ENCODE data around the gene KDM4B. TPM values are rescaled to one million over a fixed set of nuclear protein-coding genes. Genes with fewer than 3 reads are reported as not detected.
A peak's percentile ranks its signal among the peaks of the same experiment; 100 is the strongest.

Gene KDM4B
- polyA plus RNA-seq, 1 of the 3 experiments (the other 2 are of a cell fraction) = 12.2 TPM

- ChIA-PET CTCF (interaction anchor here (0.7 to 2.0 kb wide), 6 partner anchors 8 to 30 kb away, joined by 3 to 9 read pairs (median 3); no protein-coding TSS in a partner anchor), POLR2A (no interaction called here)
- no peaks in the 10 kb centered on the region for H3F3A ChIP-seq (replicated peaks; ENCODE audit: insufficient read depth)
- H2AFZ ChIP-seq (ENCODE audit: low read depth) = no peak overlapping the region
- H3K4me3 ChIP-seq (ENCODE audit: low read depth in 2 of 2, low read length in 1 of 2) = no peak overlapping the region
- no peak for DNase-seq
- 94% methylated on average over 18 of the region's 39 CpGs for WGBS (ENCODE audit: low lambda C conversion rate)
- H3K4me1 ChIP-seq (ENCODE audit: control insufficient read depth in 1 of 2, insufficient read depth in 2 of 2, low read depth in 1 of 2, low read length in 1 of 2) = peaks cover 0 to 8% of the 10 kb centered on the region in 2 experiments; a peak in 1 of 4 replicates
- no peak for TF ChIP-seq FOSL2 (IDR thresholded peaks at IDR 0.05; ENCODE audit: borderline replicate concordance, low read depth)
- peak; percentile 37; the same call in 1 of the 2 replicates for TF ChIP-seq GATA2 (CRISPR knock-in tag; IDR thresholded peaks at IDR 0.05)
- TF ChIP-seq REST (IDR thresholded peaks at IDR 0.05; ENCODE audit: low read depth, low read length) = no peak
- peak; percentile 64; the same call in 1 of the 2 replicates for TF ChIP-seq RCOR1 (IDR thresholded peaks at IDR 0.05; ENCODE audit: low read length)
- TF ChIP-seq TCF12 (IDR thresholded peaks at IDR 0.05) = no peak
- TF ChIP-seq SMC3 (IDR thresholded peaks at IDR 0.05; ENCODE audit: low read depth, low read length) = no peak
- H4K20me1 ChIP-seq (ENCODE audit: insufficient read depth) = 0 out of 2 replicates have a peak, but pooled peaks cover 10% of the 10 kb centered on the region
- no peak overlapping the region for H3K4me2 ChIP-seq
- no peaks in the 10 kb centered on the region for H3K27me3 ChIP-seq (ENCODE audit: insufficient read depth)
- no peaks in the 10 kb centered on the region for H3K9me2 ChIP-seq
- H3K36me3 ChIP-seq (replicated peaks in 1 of 2; ENCODE audit: control insufficient read depth in 1 of 2, insufficient read depth in 2 of 2, low read length in 1 of 2) = peaks cover 4 to 19% of the 10 kb centered on the region in 2 experiments
- H3K9ac ChIP-seq = no peak overlapping the region
- H3K79me2 ChIP-seq (ENCODE audit: insufficient read depth) = no peaks in the 10 kb centered on the region
- H3K27ac ChIP-seq (ENCODE audit: low read depth in 2 of 2, low read length in 1 of 2) = no peak overlapping the region
- H3K9me3 ChIP-seq = no peaks in the 10 kb centered on the region
Observed at GRCh38 chr19:5068233-5069072, 99.5 kb downstream of the KDM4B start.

- TF ChIP-seq PBX3 (IDR thresholded peaks at IDR 0.05) (no peak), FOXJ3 (CRISPR knock-in tag; IDR thresholded peaks at IDR 0.05) (no peak), CHD2 (IDR thresholded peaks at IDR 0.05; ENCODE audit: low read length, partially characterized antibody) (no peak), TCF12 (IDR thresholded peaks at IDR 0.05) (no peak), FOXM1 (IDR thresholded peaks at IDR 0.05; ENCODE audit: low read depth) (no peak), SIN3A (IDR thresholded peaks at IDR 0.05; ENCODE audit: borderline replicate concordance, low read depth, low read length) (no peak), MAX (IDR thresholded peaks at IDR 0.05; ENCODE audit: low read depth) (no peak), IRF3 (IDR thresholded peaks at IDR 0.05; ENCODE audit: low read depth, low read length) (no peak), SMC3 (IDR thresholded peaks at IDR 0.05; ENCODE audit: low read depth, low read length) (no peak)
- Histone ChIP-seq H3K27me3 (ENCODE audit: insufficient read depth) (no peaks in the 10 kb centered on the region), H2AFZ (ENCODE audit: low read depth) (no peak overlapping the region), H3K36me3 (replicated peaks in 1 of 2; ENCODE audit: control insufficient read depth in 1 of 2, insufficient read depth in 2 of 2, low read length in 1 of 2) (peaks cover 4 to 10% of the 10 kb centered on the region in 2 experiments), H3K27ac (ENCODE audit: low read depth in 2 of 2, low read length in 1 of 2) (no peak overlapping the region), H3K79me2 (ENCODE audit: insufficient read depth) (no peaks in the 10 kb centered on the region), H3K9ac (no peak overlapping the region), H3F3A (replicated peaks; ENCODE audit: insufficient read depth) (no peaks in the 10 kb centered on the region), H3K4me1 (ENCODE audit: control insufficient read depth in 1 of 2, insufficient read depth in 2 of 2, low read depth in 1 of 2, low read length in 1 of 2) (peaks cover 0 to 8% of the 10 kb centered on the region in 2 experiments; a peak in 1 of 4 replicates), H3K9me3 (no peaks in the 10 kb centered on the region), H3K4me2 (no peak overlapping the region), H4K20me1 (ENCODE audit: insufficient read depth) (0 out of 2 replicates have a peak, but pooled peaks cover 10% of the 10 kb centered on the region), H3K9me2 (no peaks in the 10 kb centered on the region), H3K4me3 (ENCODE audit: low read depth in 2 of 2, low read length in 1 of 2) (no peak overlapping the region)
- no peak for DNase-seq
- ChIA-PET POLR2A (no interaction called here), CTCF (interaction anchor here (1.0 to 2.0 kb wide), 3 partner anchors 22 to 473 kb away, joined by 3 to 9 read pairs (median 3); no protein-coding TSS in a partner anchor)
- 95% methylated on average over 17 of the region's 17 CpGs for WGBS (ENCODE audit: low lambda C conversion rate)
Observed at GRCh38 chr19:5070331-5070730, 101.4 kb downstream of the KDM4B start.
